Esophagus muscularis mucosa (tissue), 3 donors: Measurements from ENCODE around the gene TEX2.

Experiments
- CTCF ChIP-seq, 3 experiments: fragments of 200-600 bp in 2 of 3; fragments of 450-650 bp in 1 of 3; sonication (generic) in 2 of 3; IDR thresholded peaks; one replicate each; pipeline ENCODE4 v1.5.1; 2017 to 2019; ENCODE audit warnings: antibody characterized with exemption in 3 of 3, mild to moderate bottlenecking in 2 of 3, moderate library complexity in 1 of 3
- POLR2A ChIP-seq: fragments of 450-650 bp; IDR thresholded peaks from one replicate; pipeline ENCODE4 v1.6.1; 2017; ENCODE audit warnings: antibody characterized with exemption, moderate library complexity, mild to moderate bottlenecking, low read depth
- POLR2AphosphoS5 ChIP-seq, 2 donors: sonication (generic); formaldehyde crosslinking; IDR thresholded peaks; one replicate each; pipeline ENCODE4 v1.6.1; 2017; ENCODE audit warnings: antibody characterized with exemption in 2 of 2

- TF ChIP-seq CTCF (IDR thresholded peaks at IDR 0.05) (no peak), POLR2AphosphoS5 (IDR thresholded peaks at IDR 0.05) (no peak), POLR2A (no peak)
Observed at GRCh38 chr17:64309021-64309420, 46.0 kb upstream of the TEX2 start.
